ENCODE data around the gene INTS13.
"Not testable (repeated sequence)": the region's sequence is repeated elsewhere in the genome, so short reads cannot be mapped to it uniquely, and the experiment has no call there.

Gene INTS13

DNA sequence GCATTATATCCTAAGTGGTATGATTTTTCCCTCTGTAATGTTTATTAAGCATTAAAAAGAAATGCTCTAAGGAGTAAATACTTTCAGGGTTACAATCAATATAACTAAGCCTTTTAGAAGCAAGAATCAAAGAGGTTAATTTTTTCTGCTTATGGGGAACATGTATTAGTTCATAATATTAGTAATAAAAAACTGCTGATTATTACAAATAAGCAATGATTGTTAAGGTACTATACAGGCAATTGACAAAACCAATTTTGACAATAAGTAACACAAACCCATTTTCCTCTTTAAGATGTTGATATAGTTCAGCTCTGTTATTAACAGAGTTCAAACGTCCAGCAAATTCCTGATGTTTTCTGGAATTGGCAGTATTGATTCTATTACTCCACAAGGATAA is 31.8 kb downstream of the INTS13 start:
- Histone ChIP-seq H3K4me3 (ENCODE audit: insufficient read length, low read depth) (no peak overlapping the region), H3K36me3 (ENCODE audit: insufficient read depth, insufficient read length, low read length) (peaks cover 60% of the 10 kb centered on the region), H3K4me1 (ENCODE audit: insufficient read depth, insufficient read length) (no peaks in the 10 kb centered on the region), H3K27me3 (ENCODE audit: insufficient read depth, insufficient read length) (no peaks in the 10 kb centered on the region), H3K9ac (ENCODE audit: insufficient read length, low read depth) (no peak overlapping the region), H3K9me3 (ENCODE audit: insufficient read depth, low read length) (no peaks in the 10 kb centered on the region)
- no peak for TF ChIP-seq SUZ12 (IDR thresholded peaks at IDR 0.05; ENCODE audit: extremely low read depth, insufficient read depth, insufficient read length)
- TF ChIP-seq ZNF274 (IDR thresholded peaks at IDR 0.05; ENCODE audit: low read depth, low read length): no peak
- no peak for TF ChIP-seq YY1 (IDR thresholded peaks at IDR 0.05; ENCODE audit: insufficient read depth, insufficient read length)
- DNase-seq (ENCODE audit: low read depth, low spot score): no peak

DNA sequence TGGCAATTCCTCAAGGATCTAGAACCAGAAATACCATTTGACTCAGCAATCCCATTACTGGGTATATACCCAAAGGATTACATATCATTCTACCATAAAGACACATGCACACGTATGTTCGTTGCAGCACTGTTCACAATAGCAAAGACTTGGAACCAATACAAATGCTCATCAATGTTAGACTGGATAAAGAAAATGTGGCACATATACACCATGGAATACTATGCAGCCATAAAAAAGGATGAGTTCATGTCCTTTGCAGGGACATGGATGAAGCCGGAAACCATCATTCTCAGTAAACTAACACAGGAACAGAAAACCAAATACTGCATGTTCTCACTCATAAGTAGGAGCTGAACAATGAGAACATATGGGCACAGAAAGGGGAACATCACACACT is 34.4 kb downstream of the INTS13 start:
- H3K9ac ChIP-seq (ENCODE audit: insufficient read length, low read depth); H3K4me1 ChIP-seq (ENCODE audit: insufficient read depth, insufficient read length); DNase-seq (ENCODE audit: low read depth, low spot score); H3K27me3 ChIP-seq (ENCODE audit: insufficient read depth, insufficient read length); H3K9me3 ChIP-seq (ENCODE audit: insufficient read depth, low read length); H3K4me3 ChIP-seq (ENCODE audit: insufficient read length, low read depth): not testable (repeated sequence)
- H3K36me3 ChIP-seq (ENCODE audit: insufficient read depth, insufficient read length, low read length): peaks cover 46% of the 10 kb centered on the region

DNA sequence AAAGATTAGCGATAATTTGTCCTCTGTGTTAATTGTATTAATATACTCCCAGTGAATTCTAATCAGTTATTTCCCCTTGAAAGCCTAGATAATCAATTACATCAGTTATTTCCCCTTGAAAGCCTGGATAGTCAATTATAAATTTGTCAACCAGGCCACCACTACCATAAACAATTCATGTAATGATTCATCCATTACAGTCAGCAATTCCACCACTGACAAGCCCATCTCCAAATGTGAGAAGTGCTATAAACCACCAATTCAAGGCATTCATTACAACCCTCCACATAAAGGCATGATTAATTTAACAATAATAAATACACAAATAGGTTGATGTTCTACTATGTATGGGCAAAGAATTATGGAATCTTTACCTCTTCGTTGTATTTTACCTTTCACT is 40.9 kb downstream of the INTS13 start:
- no peak for DNase-seq (ENCODE audit: low read depth, low spot score)
- H3K27me3 ChIP-seq (ENCODE audit: insufficient read depth, insufficient read length): no peaks in the 10 kb centered on the region
- no peaks in the 10 kb centered on the region for H3K4me1 ChIP-seq (ENCODE audit: insufficient read depth, insufficient read length)
- no peak overlapping the region for H3K9ac ChIP-seq (ENCODE audit: insufficient read length, low read depth)
- TF ChIP-seq ZNF274 (IDR thresholded peaks at IDR 0.05; ENCODE audit: low read depth, low read length) (no peak), SUZ12 (IDR thresholded peaks at IDR 0.05; ENCODE audit: extremely low read depth, insufficient read depth, insufficient read length) (no peak), YY1 (IDR thresholded peaks at IDR 0.05; ENCODE audit: insufficient read depth, insufficient read length) (no peak)
- peaks cover 10% of the 10 kb centered on the region for H3K36me3 ChIP-seq (ENCODE audit: insufficient read depth, insufficient read length, low read length)
- no peaks in the 10 kb centered on the region for H3K9me3 ChIP-seq (ENCODE audit: insufficient read depth, low read length)
- H3K4me3 ChIP-seq (ENCODE audit: insufficient read length, low read depth): no peak overlapping the region

DNA sequence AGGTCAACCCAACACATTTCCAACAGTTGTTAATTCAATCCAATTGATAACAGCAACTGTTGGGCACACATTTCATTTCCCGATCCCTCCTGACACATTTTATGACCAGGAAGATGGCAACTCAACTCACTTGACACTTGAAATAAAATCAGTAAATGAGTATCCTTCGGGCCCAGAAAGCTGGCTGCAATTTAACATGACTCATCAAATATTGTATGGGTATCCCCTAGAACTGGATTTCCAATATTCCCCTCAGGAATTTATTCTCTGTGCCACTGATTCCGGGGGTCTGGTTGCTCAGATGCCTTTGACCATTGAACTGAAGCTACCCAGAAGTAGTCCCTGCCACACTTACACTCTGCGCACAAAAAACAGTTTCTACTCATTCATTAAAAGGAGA is 42.1 kb downstream of the INTS13 start:
- Histone ChIP-seq H3K9ac (ENCODE audit: insufficient read length, low read depth) (no peak overlapping the region), H3K27me3 (ENCODE audit: insufficient read depth, insufficient read length) (no peaks in the 10 kb centered on the region), H3K4me3 (ENCODE audit: insufficient read length, low read depth) (no peak overlapping the region), H3K4me1 (ENCODE audit: insufficient read depth, insufficient read length) (no peaks in the 10 kb centered on the region), H3K36me3 (ENCODE audit: insufficient read depth, insufficient read length, low read length) (peaks cover 10% of the 10 kb centered on the region), H3K9me3 (ENCODE audit: insufficient read depth, low read length) (no peaks in the 10 kb centered on the region)
- no peak for DNase-seq (ENCODE audit: low read depth, low spot score)
- TF ChIP-seq YY1 (IDR thresholded peaks at IDR 0.05; ENCODE audit: insufficient read depth, insufficient read length): no peak
- TF ChIP-seq SUZ12 (IDR thresholded peaks at IDR 0.05; ENCODE audit: extremely low read depth, insufficient read depth, insufficient read length): no peak
- no peak for TF ChIP-seq ZNF274 (IDR thresholded peaks at IDR 0.05; ENCODE audit: low read depth, low read length)

DNA sequence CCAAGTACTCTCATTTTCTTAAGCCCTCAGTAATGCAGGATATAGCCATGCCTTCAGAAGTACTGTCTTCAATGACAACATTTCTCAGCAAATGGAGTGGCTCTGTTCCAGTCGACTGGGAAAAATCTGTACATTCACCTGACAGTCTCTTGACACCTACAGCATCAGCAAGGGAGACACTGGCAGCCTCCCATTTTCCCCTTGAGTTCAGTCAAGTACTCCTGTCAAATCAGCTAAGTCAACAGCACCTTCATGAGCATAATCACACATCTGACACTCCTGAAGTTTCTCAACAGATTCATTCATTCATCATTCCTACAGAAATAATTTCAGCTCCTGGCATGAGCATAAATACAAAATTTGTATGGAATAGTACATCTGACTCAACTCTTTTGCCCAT is 46.1 kb downstream of the INTS13 start:
- Histone ChIP-seq H3K36me3 (ENCODE audit: insufficient read depth, insufficient read length, low read length) (no peaks in the 10 kb centered on the region), H3K4me3 (ENCODE audit: insufficient read length, low read depth) (no peak overlapping the region), H3K9ac (ENCODE audit: insufficient read length, low read depth) (no peak overlapping the region), H3K4me1 (ENCODE audit: insufficient read depth, insufficient read length) (no peaks in the 10 kb centered on the region), H3K27me3 (ENCODE audit: insufficient read depth, insufficient read length) (no peaks in the 10 kb centered on the region), H3K9me3 (ENCODE audit: insufficient read depth, low read length) (no peaks in the 10 kb centered on the region)
- TF ChIP-seq SUZ12 (IDR thresholded peaks at IDR 0.05; ENCODE audit: extremely low read depth, insufficient read depth, insufficient read length) (no peak), ZNF274 (IDR thresholded peaks at IDR 0.05; ENCODE audit: low read depth, low read length) (no peak), YY1 (IDR thresholded peaks at IDR 0.05; ENCODE audit: insufficient read depth, insufficient read length) (no peak)
- DNase-seq (ENCODE audit: low read depth, low spot score): no peak

DNA sequence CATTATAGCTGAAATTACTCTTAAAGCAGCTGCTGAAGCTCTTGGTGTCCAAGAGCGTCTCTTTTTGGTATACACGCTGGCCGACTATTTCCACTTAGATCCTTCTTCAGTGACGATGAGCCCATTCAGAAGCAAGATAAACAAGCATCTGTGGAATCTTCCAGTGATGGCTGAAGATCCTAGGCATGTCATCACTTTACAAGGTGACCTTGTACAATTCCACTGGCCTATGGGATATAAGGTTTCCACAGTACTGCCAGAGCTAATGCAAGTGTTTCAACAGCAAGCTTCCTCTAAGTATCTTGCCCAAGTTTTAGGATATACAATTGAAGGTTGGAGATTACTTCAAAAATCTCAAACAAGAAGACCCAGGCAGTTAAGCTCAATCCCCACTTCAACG is 47.0 kb downstream of the INTS13 start:
- no peak overlapping the region for H3K4me3 ChIP-seq (ENCODE audit: insufficient read length, low read depth)
- H3K4me1 ChIP-seq (ENCODE audit: insufficient read depth, insufficient read length): no peaks in the 10 kb centered on the region
- no peak for DNase-seq (ENCODE audit: low read depth, low spot score)
- H3K9ac ChIP-seq (ENCODE audit: insufficient read length, low read depth): no peak overlapping the region
- no peak for TF ChIP-seq YY1 (IDR thresholded peaks at IDR 0.05; ENCODE audit: insufficient read depth, insufficient read length)
- TF ChIP-seq ZNF274 (IDR thresholded peaks at IDR 0.05; ENCODE audit: low read depth, low read length): no peak
- TF ChIP-seq SUZ12 (IDR thresholded peaks at IDR 0.05; ENCODE audit: extremely low read depth, insufficient read depth, insufficient read length): no peak
- H3K9me3 ChIP-seq (ENCODE audit: insufficient read depth, low read length): no peaks in the 10 kb centered on the region
- no peaks in the 10 kb centered on the region for H3K27me3 ChIP-seq (ENCODE audit: insufficient read depth, insufficient read length)
- H3K36me3 ChIP-seq (ENCODE audit: insufficient read depth, insufficient read length, low read length): no peaks in the 10 kb centered on the region

DNA sequence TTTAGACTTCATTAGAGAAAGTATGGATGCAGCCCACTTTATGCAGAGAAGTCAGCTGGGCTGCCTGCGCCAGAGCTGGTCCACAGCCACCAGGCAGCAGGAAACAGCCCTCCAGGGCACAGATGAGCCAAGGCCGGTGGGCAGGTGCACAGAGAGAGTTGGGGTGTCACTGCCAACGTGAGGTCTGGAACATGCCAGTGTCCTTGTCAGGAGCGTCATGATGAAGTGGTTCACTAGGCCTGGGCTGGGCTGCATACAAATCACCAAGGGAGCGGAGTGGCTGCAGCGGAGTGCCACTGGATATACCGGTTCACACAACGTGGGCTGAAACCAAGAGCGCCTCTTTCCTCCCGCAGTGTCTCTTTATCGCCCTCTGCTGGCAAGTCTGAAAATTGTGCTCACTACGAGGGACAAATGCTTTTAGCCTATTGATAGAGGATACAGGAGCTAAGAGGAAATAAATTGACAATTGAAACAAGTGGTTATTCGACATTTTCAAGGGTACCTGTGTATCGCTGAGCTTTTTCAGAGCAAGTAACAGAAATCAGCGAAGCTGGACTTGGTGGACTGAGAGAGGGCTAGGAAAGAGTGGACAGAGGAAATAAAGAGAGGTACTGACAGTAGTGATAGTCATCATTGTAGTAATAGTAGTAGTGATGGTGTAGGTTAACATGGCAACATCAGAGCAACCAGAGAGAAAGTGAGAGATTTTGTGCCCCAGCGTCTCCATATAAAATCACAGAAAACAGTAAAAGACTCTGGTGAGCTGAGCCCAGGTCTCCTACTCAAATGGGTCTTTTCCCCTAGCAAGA is 52.8 kb downstream of the INTS13 start:
- Histone ChIP-seq H3K9ac (ENCODE audit: insufficient read length, low read depth) (peak overlapping the region; percentile 12), H3K36me3 (ENCODE audit: insufficient read depth, insufficient read length, low read length) (no peaks in the 10 kb centered on the region), H3K4me3 (ENCODE audit: insufficient read length, low read depth) (no peak overlapping the region), H3K4me1 (ENCODE audit: insufficient read depth, insufficient read length) (no peaks in the 10 kb centered on the region), H3K9me3 (ENCODE audit: insufficient read depth, low read length) (no peaks in the 10 kb centered on the region), H3K27me3 (ENCODE audit: insufficient read depth, insufficient read length) (no peaks in the 10 kb centered on the region)
- TF ChIP-seq ZNF274 (IDR thresholded peaks at IDR 0.05; ENCODE audit: low read depth, low read length) (no peak), YY1 (IDR thresholded peaks at IDR 0.05; ENCODE audit: insufficient read depth, insufficient read length) (no peak), SUZ12 (IDR thresholded peaks at IDR 0.05; ENCODE audit: extremely low read depth, insufficient read depth, insufficient read length) (no peak)
- peak; percentile 95 for DNase-seq (ENCODE audit: low read depth, low spot score)
